Measurements from ENCODE around the gene ZPBP2. TPM values are rescaled to one million over a fixed set of nuclear protein-coding genes. Genes with fewer than 3 reads are reported as not detected.

ZPBP2 gene
- total RNA-seq, 1 experiment from 2014 or later = not detected

- no TSS peak for BruUV-seq (replicated peaks)
- Histone ChIP-seq H3K4me1 (ENCODE audit: control insufficient read depth in 1 of 2, insufficient read depth in 2 of 2, low read length in 2 of 2) (no peaks in the 10 kb centered on the region), H3K9me2 (ENCODE audit: insufficient read depth) (no peaks in the 10 kb centered on the region), H2AFZ (ENCODE audit: low read depth, low read length, poor library complexity, severe bottlenecking) (no peak overlapping the region), H3K9me3 (ENCODE audit: control insufficient read depth in 1 of 2, insufficient read depth in 1 of 2, low read depth in 1 of 2, low read length in 2 of 2) (no peaks in the 10 kb centered on the region; a peak in 2 of 4 replicates), H3K79me2 (ENCODE audit: insufficient read depth, low read length) (no peaks in the 10 kb centered on the region), H3K4me3 (replicated peaks in 1 of 2; ENCODE audit: low read depth in 1 of 2, low read length in 2 of 2) (no peak overlapping the region), H3K9ac (ENCODE audit: low read length) (no peak overlapping the region), H3K4me2 (ENCODE audit: low read length) (no peak overlapping the region), H3K36me3 (ENCODE audit: control insufficient read depth in 1 of 2, insufficient read depth in 2 of 2, low read length in 2 of 2) (no peaks in the 10 kb centered on the region), H4K20me1 (ENCODE audit: insufficient read depth) (no peaks in the 10 kb centered on the region), H3K27me3 (ENCODE audit: insufficient read depth, low read length) (no peaks in the 10 kb centered on the region), H3K27ac (ENCODE audit: low read depth, low read length) (no peak overlapping the region)
- TF ChIP-seq SP1 (IDR thresholded peaks at IDR 0.05; ENCODE audit: low read depth) = no peak
- TF ChIP-seq EGR1 (IDR thresholded peaks at IDR 0.05; ENCODE audit: low read depth) = no peak
- TF ChIP-seq POLR2A (IDR thresholded peaks at IDR 0.05; ENCODE audit: borderline replicate concordance, extremely low read depth, insufficient read depth, insufficient read length) = no peak
- no peak for TF ChIP-seq JUND (IDR thresholded peaks at IDR 0.05)
- no peak for TF ChIP-seq EZH2phosphoT487 (IDR thresholded peaks at IDR 0.05; ENCODE audit: borderline replicate concordance)
- no peak for TF ChIP-seq REST (IDR thresholded peaks at IDR 0.05; ENCODE audit: low read depth)
- no peak for TF ChIP-seq CBX3 (IDR thresholded peaks at IDR 0.05; ENCODE audit: low read depth)
- no peak for TF ChIP-seq SIN3A (IDR thresholded peaks at IDR 0.05; ENCODE audit: low read depth)
- no peak for TF ChIP-seq FOSL1 (IDR thresholded peaks at IDR 0.05; ENCODE audit: low read depth)
- no peak for TF ChIP-seq ZBTB33 (IDR thresholded peaks at IDR 0.05; ENCODE audit: extremely low read depth, insufficient replicate concordance, low read length)
- no peak for TF ChIP-seq CEBPB (IDR thresholded peaks at IDR 0.05; ENCODE audit: low read depth)
- TF ChIP-seq ZFX (IDR thresholded peaks at IDR 0.05) = no peak
- TF ChIP-seq ZNF274 (IDR thresholded peaks at IDR 0.05; ENCODE audit: low read depth, low read length) = no peak
- no peak for TF ChIP-seq ATF3 (IDR thresholded peaks at IDR 0.05)
- ChIA-PET RAD21 (ENCODE audit: low non-redundant PET in 1 of 2, low total read pairs in 2 of 2, uncharacterized antibody in 2 of 2, unreplicated experiment in 2 of 2) (no interaction called here), POLR2A (no interaction called here), CTCF (no interaction called here)
- ATAC-seq = no peak
- intact Hi-C loops (cut with micrococcal nuclease) = no loop called here
- DNase-seq (ENCODE audit: low read depth, low spot score) = no peak
Observed at GRCh38 chr17:39820987-39821386, 47.0 kb upstream of the ZPBP2 start.

Data from HCT116 (cell line).